Adrenal gland (tissue), 5 donors: Measurements from ENCODE around the gene DIO3.

Source experiments
- POLR2A ChIP-seq, 2 donors: fragments of 450-650 bp; IDR thresholded peaks; one replicate each; pipeline ENCODE4 v1.6.1; 2017; ENCODE audit warnings: antibody characterized with exemption in 2 of 2, mild to moderate bottlenecking in 2 of 2, moderate library complexity in 1 of 2
- TF ChIP-seq, protein P1 (sequence below), 6 experiments: fragments of 450-650 bp in 4 of 6; fragments of 200-600 bp in 2 of 6; sonication (generic) in 1 of 6; IDR thresholded peaks; 1 replicate in 5 of 6; 2 replicates in 1 of 6; pipeline versions ENCODE4 v1.5.1 to v1.8.0; 2016 to 2021; ENCODE audit warnings: antibody characterized with exemption in 6 of 6, mild to moderate bottlenecking in 2 of 6, moderate library complexity in 1 of 6
- donor health status: DM: no; HTN: no; CAD: no.

DNA sequence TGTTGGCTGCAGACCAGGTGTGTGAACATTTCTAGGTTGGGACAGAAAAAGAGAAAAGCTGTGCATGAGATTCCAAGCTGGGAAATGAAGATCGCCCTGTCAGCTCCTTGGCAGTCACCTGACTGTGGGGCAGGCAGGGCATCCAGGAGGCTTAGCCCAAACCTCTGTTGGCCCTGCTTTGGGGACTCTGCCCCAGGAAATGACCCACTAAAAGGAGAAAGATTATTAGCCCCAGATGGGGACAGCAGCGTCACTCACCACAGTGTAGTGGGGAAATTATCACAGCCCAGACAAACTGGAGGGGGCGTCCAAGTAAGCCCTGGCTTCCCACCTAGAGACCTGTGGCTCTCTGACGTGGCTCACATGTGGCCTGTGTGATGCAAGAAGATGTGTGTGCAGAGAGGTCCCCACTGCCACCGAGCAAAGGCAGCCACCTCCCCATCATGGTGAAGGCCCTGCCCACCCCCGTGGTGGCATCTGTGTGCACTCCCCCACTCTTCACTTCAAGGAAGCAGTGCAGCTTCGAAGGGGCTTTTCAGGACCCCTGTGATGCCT is 39.1 kb downstream of the DIO3 start:
- TF ChIP-seq, protein P1, sequence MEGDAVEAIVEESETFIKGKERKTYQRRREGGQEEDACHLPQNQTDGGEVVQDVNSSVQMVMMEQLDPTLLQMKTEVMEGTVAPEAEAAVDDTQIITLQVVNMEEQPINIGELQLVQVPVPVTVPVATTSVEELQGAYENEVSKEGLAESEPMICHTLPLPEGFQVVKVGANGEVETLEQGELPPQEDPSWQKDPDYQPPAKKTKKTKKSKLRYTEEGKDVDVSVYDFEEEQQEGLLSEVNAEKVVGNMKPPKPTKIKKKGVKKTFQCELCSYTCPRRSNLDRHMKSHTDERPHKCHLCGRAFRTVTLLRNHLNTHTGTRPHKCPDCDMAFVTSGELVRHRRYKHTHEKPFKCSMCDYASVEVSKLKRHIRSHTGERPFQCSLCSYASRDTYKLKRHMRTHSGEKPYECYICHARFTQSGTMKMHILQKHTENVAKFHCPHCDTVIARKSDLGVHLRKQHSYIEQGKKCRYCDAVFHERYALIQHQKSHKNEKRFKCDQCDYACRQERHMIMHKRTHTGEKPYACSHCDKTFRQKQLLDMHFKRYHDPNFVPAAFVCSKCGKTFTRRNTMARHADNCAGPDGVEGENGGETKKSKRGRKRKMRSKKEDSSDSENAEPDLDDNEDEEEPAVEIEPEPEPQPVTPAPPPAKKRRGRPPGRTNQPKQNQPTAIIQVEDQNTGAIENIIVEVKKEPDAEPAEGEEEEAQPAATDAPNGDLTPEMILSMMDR (IDR thresholded peaks at IDR 0.05), result no peak
- TF ChIP-seq POLR2A (IDR thresholded peaks at IDR 0.05), result no peak
